Epithelial cell of proximal tubule (primary cell): ENCODE data around the gene PPP1CB. TPM values are rescaled to one million over a fixed set of nuclear protein-coding genes. Genes with fewer than 3 reads are reported as not detected.

Source experiments
- DNase-seq: peaks from one replicate; pipeline ENCODE4 v3.0.0-alpha.2; 2011; ENCODE audit warnings: low read depth
- H3K4me3 ChIP-seq: 2 replicates; pipeline ENCODE4 v1.5.1; 2011; ENCODE audit warnings: low read depth, mild to moderate bottlenecking, low read length
- total RNA-seq: library from RNA; depleted of rRNA; stranded (reverse); fragments of >200 nt; gene quantifications from 2 replicates; pipeline ENCODE4 v1.2.3, GENCODE V29; 2015
- TF ChIP-seq, protein P1 (sequence below): conservative IDR thresholded peaks from 2 replicates; pipeline ENCODE4 v1.5.1; 2012; ENCODE audit warnings: low read depth, mild to moderate bottlenecking, low read length

PPP1CB gene
- total RNA-seq, 1 donor from 2014 or later = 173 TPM

GRCh38 chr2:28821295-28821958, 69.8 kb downstream of the PPP1CB start:
- TF ChIP-seq, protein P1, sequence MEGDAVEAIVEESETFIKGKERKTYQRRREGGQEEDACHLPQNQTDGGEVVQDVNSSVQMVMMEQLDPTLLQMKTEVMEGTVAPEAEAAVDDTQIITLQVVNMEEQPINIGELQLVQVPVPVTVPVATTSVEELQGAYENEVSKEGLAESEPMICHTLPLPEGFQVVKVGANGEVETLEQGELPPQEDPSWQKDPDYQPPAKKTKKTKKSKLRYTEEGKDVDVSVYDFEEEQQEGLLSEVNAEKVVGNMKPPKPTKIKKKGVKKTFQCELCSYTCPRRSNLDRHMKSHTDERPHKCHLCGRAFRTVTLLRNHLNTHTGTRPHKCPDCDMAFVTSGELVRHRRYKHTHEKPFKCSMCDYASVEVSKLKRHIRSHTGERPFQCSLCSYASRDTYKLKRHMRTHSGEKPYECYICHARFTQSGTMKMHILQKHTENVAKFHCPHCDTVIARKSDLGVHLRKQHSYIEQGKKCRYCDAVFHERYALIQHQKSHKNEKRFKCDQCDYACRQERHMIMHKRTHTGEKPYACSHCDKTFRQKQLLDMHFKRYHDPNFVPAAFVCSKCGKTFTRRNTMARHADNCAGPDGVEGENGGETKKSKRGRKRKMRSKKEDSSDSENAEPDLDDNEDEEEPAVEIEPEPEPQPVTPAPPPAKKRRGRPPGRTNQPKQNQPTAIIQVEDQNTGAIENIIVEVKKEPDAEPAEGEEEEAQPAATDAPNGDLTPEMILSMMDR = peak; percentile 64
- no peak overlapping the region for H3K4me3 ChIP-seq
- peak; percentile 26 for DNase-seq

DNA sequence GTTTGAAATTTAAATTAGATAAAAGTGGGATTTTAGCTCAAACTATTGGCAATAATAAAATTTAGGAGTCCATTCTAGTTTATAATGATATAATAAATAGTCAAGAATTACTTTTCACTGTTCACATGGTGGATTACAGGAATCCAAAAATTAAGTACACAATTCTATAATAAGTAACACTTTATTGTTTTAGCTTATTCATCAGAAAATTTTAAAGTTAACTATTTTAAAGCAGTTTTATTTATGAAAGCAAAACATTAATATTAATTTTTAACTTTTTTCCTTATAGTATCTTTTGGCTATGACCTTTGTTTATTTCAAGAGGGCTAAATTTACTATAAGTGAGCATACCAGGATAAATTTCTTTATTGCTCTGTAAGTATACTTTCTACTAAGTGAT, 70.4 kb downstream of the PPP1CB start:
- TF ChIP-seq, protein P1 = no peak
- DNase-seq = no peak
- H3K4me3 ChIP-seq = no peak overlapping the region

- TF ChIP-seq, protein P1 = no peak
- H3K4me3 ChIP-seq = no peak overlapping the region
- no peak for DNase-seq
Observed at GRCh38 chr2:28824207-28824606, 72.6 kb downstream of the PPP1CB start.

GRCh38 chr2:28824870-28825269, 73.2 kb downstream of the PPP1CB start:
- TF ChIP-seq, protein P1 = no peak
- H3K4me3 ChIP-seq = no peak overlapping the region
- no peak for DNase-seq

DNA sequence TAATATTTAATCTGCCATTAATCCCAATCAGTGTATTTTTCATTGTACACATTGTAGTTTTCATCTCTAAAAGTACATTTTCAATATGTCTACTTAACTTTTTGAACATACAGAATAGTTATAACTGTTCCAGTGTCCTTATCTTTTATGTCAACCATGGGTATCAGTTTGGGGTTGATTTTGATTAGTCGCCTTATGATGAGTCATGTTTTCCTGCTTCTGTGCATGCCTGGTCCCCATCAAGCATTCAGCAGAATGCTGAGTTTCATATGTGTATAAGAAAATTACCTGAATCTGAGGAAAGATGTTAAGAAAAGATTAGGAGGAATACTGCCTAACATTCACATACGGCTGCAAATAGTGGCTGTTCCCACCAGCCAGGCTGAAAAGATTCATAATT, 76.8 kb downstream of the PPP1CB start:
- TF ChIP-seq, protein P1 = no peak
- DNase-seq = no peak
- H3K4me3 ChIP-seq = no peak overlapping the region

DNA sequence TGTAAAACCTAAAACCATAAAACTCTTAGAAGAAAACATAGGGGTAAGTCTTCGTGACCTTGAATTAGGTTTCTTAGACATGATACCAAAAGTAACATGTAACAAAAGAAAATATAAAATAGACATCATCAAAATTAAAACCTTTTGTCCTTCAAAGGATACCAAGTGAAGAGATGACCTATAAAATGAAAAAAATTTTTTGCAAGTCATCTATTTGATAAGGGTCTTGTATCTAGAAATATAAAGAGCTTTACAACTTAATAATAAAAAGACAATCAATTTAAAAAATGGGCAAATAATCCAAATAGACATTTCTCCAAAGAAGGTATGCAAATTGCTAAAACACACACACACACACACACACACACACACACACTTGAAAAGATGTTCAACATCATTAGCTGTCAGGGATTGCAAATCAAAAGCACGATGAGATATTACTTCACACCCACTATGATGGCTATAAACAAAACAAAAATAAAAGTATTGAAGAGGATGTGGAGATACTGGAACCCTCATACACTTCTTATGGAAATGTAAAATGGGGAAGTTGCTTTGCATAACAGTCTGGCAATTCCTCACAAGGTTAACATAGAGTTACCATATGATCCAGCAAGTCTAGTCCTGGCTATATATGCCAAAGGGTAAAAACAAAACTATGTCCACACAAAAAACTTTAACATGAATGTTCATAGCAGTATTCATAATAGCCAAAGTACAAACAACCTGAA, 82.3 kb downstream of the PPP1CB start:
- no peak for DNase-seq
- TF ChIP-seq, protein P1 = no peak

More for the DNA sequence above, 82.3 kb downstream of the PPP1CB start:
- no peak overlapping the region for H3K4me3 ChIP-seq
